Panc1 (cell line): ENCODE results near the gene ADCY9.

Experiments used
- CTCF ChIP-seq: fragments of 450-650 bp; IDR thresholded peaks from 2 replicates; pipeline ENCODE4 v1.5.1; 2017; ENCODE audit warnings: mild to moderate bottlenecking
- POLR2AphosphoS5 ChIP-seq: IDR thresholded peaks from 2 replicates; pipeline ENCODE4 v1.6.1; 2012; ENCODE audit warnings: mild to moderate bottlenecking, low read depth, low read length, moderate library complexity
- SIN3A ChIP-seq: IDR thresholded peaks from 2 replicates; pipeline ENCODE4 v1.6.1; 2012; ENCODE audit warnings: low read depth, mild to moderate bottlenecking, low read length, moderate library complexity, borderline replicate concordance; ENCODE audit not compliant: insufficient read depth

- TF ChIP-seq CTCF (no peak), POLR2AphosphoS5 (no peak), SIN3A (no peak)
Measured at GRCh38 chr16:3986235-3986544, 130.1 kb downstream of the ADCY9 start.
